GM21367 (cell line): Measurements from ENCODE around the gene GRIFIN.

Experiments used
- ATAC-seq: cut with Tn5 transposase; IDR thresholded peaks from one replicate; pipeline ENCODE4 v1.9.1; 2021; ENCODE audit not compliant: unreplicated experiment

Gene GRIFIN

GRCh38 chr7:2513702-2514101, 37.5 kb upstream of the GRIFIN start:
- no peak for ATAC-seq

- no peak for ATAC-seq
Measured at GRCh38 chr7:2512713-2513112, 36.5 kb upstream of the GRIFIN start.

- ATAC-seq, result no peak
Measured at GRCh38 chr7:2512179-2512661, 36.0 kb upstream of the GRIFIN start.

GRCh38 chr7:2511769-2512168, 35.6 kb upstream of the GRIFIN start:
- ATAC-seq, result no peak

- ATAC-seq, result no peak
Measured at GRCh38 chr7:2510909-2511768, 34.9 kb upstream of the GRIFIN start.

- no peak for ATAC-seq
Measured at GRCh38 chr7:2510130-2510776, 34.1 kb upstream of the GRIFIN start.

GRCh38 chr7:2509298-2509906, 33.2 kb upstream of the GRIFIN start:
- ATAC-seq, result no peak

GRCh38 chr7:2508327-2509215, 32.4 kb upstream of the GRIFIN start:
- no peak for ATAC-seq

- no peak for ATAC-seq
Measured at GRCh38 chr7:2507917-2508306, 31.7 kb upstream of the GRIFIN start.

GRCh38 chr7:2507208-2507916, 31.2 kb upstream of the GRIFIN start:
- ATAC-seq, result no peak

- no peak for ATAC-seq
Measured at GRCh38 chr7:2505401-2505800, 29.2 kb upstream of the GRIFIN start.

- no peak for ATAC-seq
Measured at GRCh38 chr7:2504889-2505375, 28.7 kb upstream of the GRIFIN start.

- ATAC-seq, result no peak
Measured at GRCh38 chr7:2504128-2504888, 28.1 kb upstream of the GRIFIN start.

- no peak for ATAC-seq
Measured at GRCh38 chr7:2503056-2503941, 27.1 kb upstream of the GRIFIN start.

- no peak for ATAC-seq
Measured at GRCh38 chr7:2502647-2502966, 26.4 kb upstream of the GRIFIN start.

GRCh38 chr7:2501947-2502646, 25.9 kb upstream of the GRIFIN start:
- no peak for ATAC-seq

GRCh38 chr7:2500701-2501100, 24.5 kb upstream of the GRIFIN start:
- ATAC-seq, result no peak
